Heart left ventricle (tissue), 13 donors: ENCODE data around the gene POLR2L.

Experiments
- CTCF ChIP-seq, 12 donors: fragments of 200-600 bp; sonication (generic) in 4 of 12; IDR thresholded peaks; one replicate each; pipeline versions ENCODE4 v1.5.0 to v1.8.0; 2018 to 2022; ENCODE audit warnings: antibody characterized with exemption in 12 of 12, mild to moderate bottlenecking in 5 of 12
- POLR2A ChIP-seq, 2 donors: fragments of 450-650 bp; IDR thresholded peaks; one replicate each; pipeline ENCODE4 v1.6.1; 2017; ENCODE audit warnings: antibody characterized with exemption in 2 of 2, mild to moderate bottlenecking in 2 of 2, moderate library complexity in 2 of 2
- donor health status: ischemic (EF 13 %, LVEDD 7.1; RV severe dilation, severe dysfunction).
- donor health status: DM: no; HTN: yes; CAD: no.
- donor health status: DM: no; HTN: no; CAD: no.
- donor health status: ischemic (EF 25% LVEDD 6.9; RV normal size, moderate dysfunction).
- donor health status: ischemic (EF 25% LVEDD 5.7; RV mildly dilated, moderate dysfunction).
- donor health status: ischemic (EF 35%, LVEDD 5.7; RV mildly dilated, moderate dysfunction).
- donor health status: nonischemic (EF 11% LVEDD 7.7; RV severe dilation, severe dysfunction).
- donor health status: DM: yes; HTN: yes; CAD: no.
- donor health status: PGD.
- donor health status: ischemic (EF 29% LVEDD 5.4; RV normal size, mild dysfunction).
- donor health status: nonischemic (EF 23%, LVEDD 6.1; RV moderate dilation, normal function).

- no peak for TF ChIP-seq CTCF (IDR thresholded peaks at IDR 0.05)
- TF ChIP-seq POLR2A (IDR thresholded peaks at IDR 0.05) = no peak
Observed at GRCh38 chr11:815675-816432, 26.5 kb downstream of the POLR2L start.
